ENCODE data around the gene PLEKHM2.

DNA sequence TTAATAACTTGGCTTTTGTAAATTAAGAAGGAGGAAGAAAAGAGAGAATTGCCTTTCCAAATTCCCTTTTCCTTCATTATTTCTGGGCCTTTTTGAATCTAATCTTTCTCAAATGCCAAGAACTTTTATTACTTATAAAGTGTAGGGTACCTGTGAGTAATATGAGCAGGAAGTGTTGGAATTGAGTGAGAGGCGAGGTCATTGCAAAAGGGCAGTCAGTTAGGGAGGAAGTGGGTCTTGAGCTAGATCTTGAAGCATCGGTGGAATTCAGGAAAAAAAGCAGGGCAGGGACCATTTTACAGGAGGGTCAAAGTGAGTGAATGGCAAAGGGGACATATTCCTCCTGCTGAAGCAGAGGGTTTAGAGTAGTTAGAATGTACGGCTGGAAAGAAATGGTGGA is 43.5 kb upstream of the PLEKHM2 start:
- TF ChIP-seq, protein P1, sequence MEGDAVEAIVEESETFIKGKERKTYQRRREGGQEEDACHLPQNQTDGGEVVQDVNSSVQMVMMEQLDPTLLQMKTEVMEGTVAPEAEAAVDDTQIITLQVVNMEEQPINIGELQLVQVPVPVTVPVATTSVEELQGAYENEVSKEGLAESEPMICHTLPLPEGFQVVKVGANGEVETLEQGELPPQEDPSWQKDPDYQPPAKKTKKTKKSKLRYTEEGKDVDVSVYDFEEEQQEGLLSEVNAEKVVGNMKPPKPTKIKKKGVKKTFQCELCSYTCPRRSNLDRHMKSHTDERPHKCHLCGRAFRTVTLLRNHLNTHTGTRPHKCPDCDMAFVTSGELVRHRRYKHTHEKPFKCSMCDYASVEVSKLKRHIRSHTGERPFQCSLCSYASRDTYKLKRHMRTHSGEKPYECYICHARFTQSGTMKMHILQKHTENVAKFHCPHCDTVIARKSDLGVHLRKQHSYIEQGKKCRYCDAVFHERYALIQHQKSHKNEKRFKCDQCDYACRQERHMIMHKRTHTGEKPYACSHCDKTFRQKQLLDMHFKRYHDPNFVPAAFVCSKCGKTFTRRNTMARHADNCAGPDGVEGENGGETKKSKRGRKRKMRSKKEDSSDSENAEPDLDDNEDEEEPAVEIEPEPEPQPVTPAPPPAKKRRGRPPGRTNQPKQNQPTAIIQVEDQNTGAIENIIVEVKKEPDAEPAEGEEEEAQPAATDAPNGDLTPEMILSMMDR (IDR thresholded peaks at IDR 0.05; ENCODE audit: insufficient read depth, low read length) = no peak
- peak; percentile 76 for TF ChIP-seq SPI1 (IDR thresholded peaks at IDR 0.05; ENCODE audit: borderline replicate concordance, low read depth)
- TF ChIP-seq POLR2AphosphoS5 (IDR thresholded peaks at IDR 0.05; ENCODE audit: low read depth) = no peak
- TF ChIP-seq, protein P2, sequence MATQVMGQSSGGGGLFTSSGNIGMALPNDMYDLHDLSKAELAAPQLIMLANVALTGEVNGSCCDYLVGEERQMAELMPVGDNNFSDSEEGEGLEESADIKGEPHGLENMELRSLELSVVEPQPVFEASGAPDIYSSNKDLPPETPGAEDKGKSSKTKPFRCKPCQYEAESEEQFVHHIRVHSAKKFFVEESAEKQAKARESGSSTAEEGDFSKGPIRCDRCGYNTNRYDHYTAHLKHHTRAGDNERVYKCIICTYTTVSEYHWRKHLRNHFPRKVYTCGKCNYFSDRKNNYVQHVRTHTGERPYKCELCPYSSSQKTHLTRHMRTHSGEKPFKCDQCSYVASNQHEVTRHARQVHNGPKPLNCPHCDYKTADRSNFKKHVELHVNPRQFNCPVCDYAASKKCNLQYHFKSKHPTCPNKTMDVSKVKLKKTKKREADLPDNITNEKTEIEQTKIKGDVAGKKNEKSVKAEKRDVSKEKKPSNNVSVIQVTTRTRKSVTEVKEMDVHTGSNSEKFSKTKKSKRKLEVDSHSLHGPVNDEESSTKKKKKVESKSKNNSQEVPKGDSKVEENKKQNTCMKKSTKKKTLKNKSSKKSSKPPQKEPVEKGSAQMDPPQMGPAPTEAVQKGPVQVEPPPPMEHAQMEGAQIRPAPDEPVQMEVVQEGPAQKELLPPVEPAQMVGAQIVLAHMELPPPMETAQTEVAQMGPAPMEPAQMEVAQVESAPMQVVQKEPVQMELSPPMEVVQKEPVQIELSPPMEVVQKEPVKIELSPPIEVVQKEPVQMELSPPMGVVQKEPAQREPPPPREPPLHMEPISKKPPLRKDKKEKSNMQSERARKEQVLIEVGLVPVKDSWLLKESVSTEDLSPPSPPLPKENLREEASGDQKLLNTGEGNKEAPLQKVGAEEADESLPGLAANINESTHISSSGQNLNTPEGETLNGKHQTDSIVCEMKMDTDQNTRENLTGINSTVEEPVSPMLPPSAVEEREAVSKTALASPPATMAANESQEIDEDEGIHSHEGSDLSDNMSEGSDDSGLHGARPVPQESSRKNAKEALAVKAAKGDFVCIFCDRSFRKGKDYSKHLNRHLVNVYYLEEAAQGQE (IDR thresholded peaks at IDR 0.05; ENCODE audit: insufficient replicate concordance, low read depth) = no peak

Measured in HL-60 (cell line).